WTC11 (cell line): ENCODE data around the gene DMRTB1. TPM values are rescaled to one million over a fixed set of nuclear protein-coding genes. Genes with fewer than 3 reads are reported as not detected.

Source experiments
- ATAC-seq: fragments of 200-7000 bp; cut with Tn5 transposase; 2 replicates; pipeline ENCODE4 v1.10.0; 2021; ENCODE audit warnings: mild to moderate bottlenecking, moderate library complexity
- CTCF ChIA-PET: fragments of 300-600 bp; sonication (Branson Sonifier 250); formaldehyde crosslinking; loops from one replicate; lab custom pipeline; 2021; ENCODE audit warnings: antibody characterized with exemption; lab: Charles Lee
- POLR2A ChIA-PET: fragments of 350-600 bp; sonication (Branson Sonifier 250); formaldehyde crosslinking; loops from one replicate; lab custom pipeline; 2021; ENCODE audit warnings: antibody characterized with exemption; lab: Charles Lee
- DNase-seq: peaks from one replicate; pipeline ENCODE4 v3.0.0; 2021; ENCODE audit warnings: low spot score
- H3K27ac Mint-ChIP-seq: 2 replicates; pipeline ENCODE4 v1.8.0; 2021; ENCODE audit warnings: mixed read lengths
- H3K27me3 Mint-ChIP-seq: 2 replicates; pipeline ENCODE4 v1.8.0; 2021; ENCODE audit warnings: low read depth, mild to moderate bottlenecking, moderate library complexity, mixed read lengths
- H3K36me3 Mint-ChIP-seq: 2 replicates; pipeline ENCODE4 v1.8.0; 2021; ENCODE audit warnings: mixed read lengths
- H3K4me1 Mint-ChIP-seq: 2 replicates; pipeline ENCODE4 v1.8.0; 2022; ENCODE audit warnings: mixed read lengths
- H3K4me3 Mint-ChIP-seq: 2 replicates; pipeline ENCODE4 v1.8.0; 2021; ENCODE audit warnings: mild to moderate bottlenecking, moderate library complexity, mixed read lengths
- H3K9me3 Mint-ChIP-seq: 2 replicates; pipeline ENCODE4 v1.8.0; 2021; ENCODE audit warnings: mixed read lengths
- AFF4 ChIP-seq: sonication (generic); formaldehyde crosslinking; IDR thresholded peaks from 2 replicates; pipeline ENCODE4 v1.8.1; 2023; ENCODE audit warnings: mild to moderate bottlenecking, missing genetic modification reagents, borderline replicate concordance
- E2F1 ChIP-seq: sonication (generic); formaldehyde crosslinking; IDR thresholded peaks from 2 replicates; pipeline ENCODE4 v1.8.0; 2022; ENCODE audit warnings: mild to moderate bottlenecking, missing genetic modification reagents
- E2F5 ChIP-seq: sonication (generic); formaldehyde crosslinking; IDR thresholded peaks from 2 replicates; pipeline ENCODE4 v1.8.1; 2022; ENCODE audit warnings: mild to moderate bottlenecking, moderate library complexity, missing genetic modification reagents
- ERG ChIP-seq: fragments of 250-450 bp; sonication (Bioruptor Pico); IDR thresholded peaks from 2 replicates; pipeline ENCODE4 v1.8.0; 2021; ENCODE audit warnings: mild to moderate bottlenecking
- ETV6 ChIP-seq: sonication (generic); formaldehyde crosslinking; IDR thresholded peaks from 2 replicates; pipeline ENCODE4 v1.8.1; 2022; ENCODE audit warnings: mild to moderate bottlenecking, missing genetic modification reagents
- IRF1 ChIP-seq: sonication (generic); formaldehyde crosslinking; IDR thresholded peaks from 2 replicates; pipeline ENCODE4 v1.8.0; 2023; ENCODE audit warnings: missing genetic modification reagents
- IRF2 ChIP-seq: sonication (generic); formaldehyde crosslinking; IDR thresholded peaks from 2 replicates; pipeline ENCODE4 v1.8.0; 2022; ENCODE audit warnings: low read depth, missing genetic modification reagents, borderline replicate concordance
- MLX ChIP-seq: sonication (generic); formaldehyde crosslinking; IDR thresholded peaks from 2 replicates; pipeline ENCODE4 v1.8.1; 2023; ENCODE audit warnings: mild to moderate bottlenecking, missing genetic modification reagents, moderate library complexity
- MXD4 ChIP-seq: fragments of 250-450 bp; sonication (Bioruptor Pico); IDR thresholded peaks from 2 replicates; pipeline ENCODE4 v1.8.0; 2021; ENCODE audit warnings: mild to moderate bottlenecking, moderate library complexity, borderline replicate concordance
- RORB ChIP-seq: fragments of 250-450 bp; sonication (Bioruptor Pico); IDR thresholded peaks from 2 replicates; pipeline ENCODE4 v1.9.0; 2021; ENCODE audit warnings: mild to moderate bottlenecking
- TCF7 ChIP-seq: sonication (generic); formaldehyde crosslinking; IDR thresholded peaks from 2 replicates; pipeline ENCODE4 v1.8.0; 2022; ENCODE audit warnings: mild to moderate bottlenecking, low read depth, missing genetic modification reagents, moderate library complexity
- TEAD1 ChIP-seq: sonication (generic); formaldehyde crosslinking; IDR thresholded peaks from 2 replicates; pipeline ENCODE4 v1.8.0; 2022; ENCODE audit warnings: mild to moderate bottlenecking, missing genetic modification reagents
- ZNF263 ChIP-seq: sonication (generic); formaldehyde crosslinking; IDR thresholded peaks from 2 replicates; pipeline ENCODE4 v1.8.1; 2022; ENCODE audit warnings: low read depth, mild to moderate bottlenecking, moderate library complexity, missing genetic modification reagents
- ZNF281 ChIP-seq: sonication (generic); formaldehyde crosslinking; IDR thresholded peaks from 2 replicates; pipeline ENCODE4 v1.8.0; 2023; ENCODE audit warnings: mild to moderate bottlenecking, missing genetic modification reagents
- ZNF317 ChIP-seq: sonication (generic); formaldehyde crosslinking; IDR thresholded peaks from 2 replicates; pipeline ENCODE4 v1.8.1; 2023; ENCODE audit warnings: low read depth, mild to moderate bottlenecking, moderate library complexity, missing genetic modification reagents, borderline replicate concordance
- ZNF512 ChIP-seq: sonication (generic); formaldehyde crosslinking; IDR thresholded peaks from 2 replicates; pipeline ENCODE4 v1.8.1; 2022; ENCODE audit warnings: missing genetic modification reagents, borderline replicate concordance
- total RNA-seq: library from RNA; stranded (reverse); gene quantifications from 3 replicates; pipeline ENCODE4 v1.2.3, GENCODE V29; 2021
- TF ChIP-seq, protein P1 (sequence below): fragments of 250-450 bp; sonication (Bioruptor Pico); IDR thresholded peaks from 2 replicates; pipeline ENCODE4 v1.9.0; 2021; ENCODE audit warnings: mild to moderate bottlenecking
- TF ChIP-seq, protein P2 (sequence below): fragments of 250-450 bp; sonication (Bioruptor Pico); conservative IDR thresholded peaks from 2 replicates; pipeline ENCODE4 v1.9.0; 2021; ENCODE audit warnings: mild to moderate bottlenecking
- TF ChIP-seq, protein P3 (sequence below): fragments of 200-600 bp; IDR thresholded peaks from 2 replicates; pipeline ENCODE4 v1.8.0; 2022; ENCODE audit warnings: antibody characterized with exemption

Gene DMRTB1
- total RNA-seq, 1 experiment from 2014 or later: 0.17 TPM

GRCh38 chr1:53478502-53478818 is 19.3 kb downstream of the DMRTB1 start:
- ATAC-seq (no peak), DNase-seq (no peak)
- H3K27ac Mint-ChIP-seq: no peak overlapping the region
- POLR2A ChIA-PET: no interaction called here
- H3K9me3 Mint-ChIP-seq: 0 out of 2 replicates have a peak, but pooled peaks cover 3% of the 10 kb centered on the region
- peaks cover 15% of the 10 kb centered on the region for H3K27me3 Mint-ChIP-seq
- no peaks in the 10 kb centered on the region for H3K36me3 Mint-ChIP-seq
- CTCF ChIA-PET: no interaction called here
- no peak for TF ChIP-seq RORB (CRISPR knock-in tag)
- TF ChIP-seq, protein P1, sequence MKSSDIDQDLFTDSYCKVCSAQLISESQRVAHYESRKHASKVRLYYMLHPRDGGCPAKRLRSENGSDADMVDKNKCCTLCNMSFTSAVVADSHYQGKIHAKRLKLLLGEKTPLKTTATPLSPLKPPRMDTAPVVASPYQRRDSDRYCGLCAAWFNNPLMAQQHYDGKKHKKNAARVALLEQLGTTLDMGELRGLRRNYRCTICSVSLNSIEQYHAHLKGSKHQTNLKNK (CRISPR knock-in tag): no peak
- no peak for TF ChIP-seq ETV6
- no peak for TF ChIP-seq ZNF512 (CRISPR knock-in tag)
- no peak for TF ChIP-seq MXD4 (CRISPR knock-in tag)
- TF ChIP-seq MLX: no peak
- no peak for TF ChIP-seq IRF2 (CRISPR knock-in tag)
- TF ChIP-seq, protein P2, sequence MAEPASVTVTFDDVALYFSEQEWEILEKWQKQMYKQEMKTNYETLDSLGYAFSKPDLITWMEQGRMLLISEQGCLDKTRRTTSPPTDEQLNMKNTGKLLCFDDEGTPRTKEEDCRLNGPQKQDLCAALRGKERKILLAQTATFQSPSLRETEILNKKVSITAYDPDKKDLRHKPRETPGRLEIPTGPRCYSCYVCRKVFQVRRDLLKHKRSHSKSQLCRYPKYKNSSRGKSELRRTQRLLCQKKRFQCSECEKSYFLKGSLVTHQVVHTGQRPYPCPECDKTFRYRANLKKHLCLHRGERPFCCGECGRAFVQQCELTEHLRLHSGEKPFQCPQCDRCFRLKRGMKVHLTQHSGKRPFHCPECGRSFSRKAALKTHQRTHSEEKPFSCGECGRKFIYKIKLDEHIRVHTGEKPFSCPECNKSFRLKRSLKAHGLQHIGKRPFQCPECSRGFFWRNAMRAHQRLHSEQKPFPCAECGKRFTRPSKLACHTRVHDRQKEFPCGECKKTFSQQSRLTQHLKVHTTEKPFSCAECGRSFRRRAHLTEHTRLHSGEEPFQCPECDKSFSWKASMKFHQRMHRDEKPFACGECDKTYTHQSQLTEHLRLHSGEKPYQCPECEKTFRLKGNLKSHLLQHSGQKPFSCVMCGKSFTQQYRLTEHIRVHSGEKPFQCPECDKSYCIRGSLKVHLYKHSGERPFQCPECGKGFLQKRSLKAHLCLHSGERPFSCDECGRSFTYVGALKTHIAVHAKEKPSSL (CRISPR knock-in tag): no peak
- TF ChIP-seq E2F5: no peak
- no peak for TF ChIP-seq ZNF281 (CRISPR knock-in tag)
- no peak for TF ChIP-seq ERG (CRISPR knock-in tag)
- TF ChIP-seq TCF7: no peak
- TF ChIP-seq ZNF317 (CRISPR knock-in tag): no peak
- TF ChIP-seq AFF4 (CRISPR knock-in tag): no peak
- no peak for TF ChIP-seq ZNF263
- TF ChIP-seq E2F1 (CRISPR knock-in tag): no peak
- no peak for TF ChIP-seq IRF1 (CRISPR knock-in tag)
- no peak for TF ChIP-seq TEAD1 (CRISPR knock-in tag)
- TF ChIP-seq, protein P3, sequence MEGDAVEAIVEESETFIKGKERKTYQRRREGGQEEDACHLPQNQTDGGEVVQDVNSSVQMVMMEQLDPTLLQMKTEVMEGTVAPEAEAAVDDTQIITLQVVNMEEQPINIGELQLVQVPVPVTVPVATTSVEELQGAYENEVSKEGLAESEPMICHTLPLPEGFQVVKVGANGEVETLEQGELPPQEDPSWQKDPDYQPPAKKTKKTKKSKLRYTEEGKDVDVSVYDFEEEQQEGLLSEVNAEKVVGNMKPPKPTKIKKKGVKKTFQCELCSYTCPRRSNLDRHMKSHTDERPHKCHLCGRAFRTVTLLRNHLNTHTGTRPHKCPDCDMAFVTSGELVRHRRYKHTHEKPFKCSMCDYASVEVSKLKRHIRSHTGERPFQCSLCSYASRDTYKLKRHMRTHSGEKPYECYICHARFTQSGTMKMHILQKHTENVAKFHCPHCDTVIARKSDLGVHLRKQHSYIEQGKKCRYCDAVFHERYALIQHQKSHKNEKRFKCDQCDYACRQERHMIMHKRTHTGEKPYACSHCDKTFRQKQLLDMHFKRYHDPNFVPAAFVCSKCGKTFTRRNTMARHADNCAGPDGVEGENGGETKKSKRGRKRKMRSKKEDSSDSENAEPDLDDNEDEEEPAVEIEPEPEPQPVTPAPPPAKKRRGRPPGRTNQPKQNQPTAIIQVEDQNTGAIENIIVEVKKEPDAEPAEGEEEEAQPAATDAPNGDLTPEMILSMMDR: no peak
- no peak overlapping the region for H3K4me3 Mint-ChIP-seq
- 0 out of 2 replicates have a peak, but pooled peaks cover 8% of the 10 kb centered on the region for H3K4me1 Mint-ChIP-seq
